OCI-M1 (cell line): ENCODE measurements around the gene SEMA4D.
"Not testable (repeated sequence)": the region's sequence is repeated elsewhere in the genome, so short reads cannot be mapped to it uniquely, and the experiment has no call there.

Experiments
- DNase-seq: peaks from one replicate; lab custom pipeline; 2025; lab: John Stamatoyannopoulos, UW

The SEMA4D gene

GRCh38 chr9:89482056-89482851 is 15.7 kb downstream of the SEMA4D start:
- no peak for DNase-seq

DNA sequence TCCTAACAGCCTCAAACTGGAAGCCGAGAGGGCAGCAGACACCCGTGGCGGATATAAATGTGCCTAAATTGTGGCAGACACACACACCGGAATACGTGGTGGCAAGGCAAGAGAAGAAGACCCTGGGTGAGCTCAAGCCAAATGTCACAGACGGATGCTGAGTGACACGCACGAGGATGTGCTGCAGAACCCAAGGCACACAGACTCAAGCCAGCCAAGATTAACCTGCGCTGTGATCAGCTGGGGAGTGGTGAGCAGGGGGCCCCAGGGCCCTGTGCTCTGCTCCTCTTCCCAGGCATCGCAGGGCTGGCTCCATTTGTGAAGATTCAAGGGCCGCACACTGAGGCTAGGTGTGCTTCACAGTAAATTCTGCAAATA is 16.4 kb downstream of the SEMA4D start:
- DNase-seq, result no peak

DNA sequence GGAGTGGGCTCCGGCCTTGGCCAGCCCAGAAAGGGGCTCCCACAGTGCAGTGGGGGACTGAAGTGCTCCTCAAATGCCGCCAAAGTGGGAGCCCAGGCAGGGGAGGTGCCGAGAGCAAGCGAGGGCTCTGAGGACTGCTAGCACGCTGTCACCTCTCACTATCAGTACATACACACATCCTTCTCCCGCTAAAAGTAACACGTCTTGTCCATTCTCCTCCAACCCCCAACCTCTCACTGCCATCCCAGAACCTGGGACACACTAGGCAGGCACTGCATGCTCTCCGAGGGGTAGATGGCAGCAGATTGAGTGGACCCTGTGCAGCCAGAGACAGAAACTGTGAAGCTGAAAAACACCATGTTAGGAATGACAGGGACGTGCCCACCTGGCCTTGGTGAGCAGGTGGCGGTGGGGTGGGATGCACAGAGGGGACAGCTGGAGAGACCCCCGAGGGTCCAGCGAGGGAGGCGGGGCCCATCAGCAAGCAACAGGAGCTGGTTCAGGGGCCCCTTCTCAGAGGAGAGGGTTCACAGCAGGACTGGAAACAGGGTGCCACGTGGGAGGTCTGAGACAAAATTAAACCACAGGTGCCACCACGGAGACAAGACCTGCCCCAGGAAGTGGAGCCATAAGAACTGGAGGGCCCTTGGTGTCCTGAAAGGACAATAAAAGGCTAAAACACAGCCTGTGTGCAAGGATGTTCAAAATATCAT is 16.9 kb downstream of the SEMA4D start:
- DNase-seq, result no peak

DNA sequence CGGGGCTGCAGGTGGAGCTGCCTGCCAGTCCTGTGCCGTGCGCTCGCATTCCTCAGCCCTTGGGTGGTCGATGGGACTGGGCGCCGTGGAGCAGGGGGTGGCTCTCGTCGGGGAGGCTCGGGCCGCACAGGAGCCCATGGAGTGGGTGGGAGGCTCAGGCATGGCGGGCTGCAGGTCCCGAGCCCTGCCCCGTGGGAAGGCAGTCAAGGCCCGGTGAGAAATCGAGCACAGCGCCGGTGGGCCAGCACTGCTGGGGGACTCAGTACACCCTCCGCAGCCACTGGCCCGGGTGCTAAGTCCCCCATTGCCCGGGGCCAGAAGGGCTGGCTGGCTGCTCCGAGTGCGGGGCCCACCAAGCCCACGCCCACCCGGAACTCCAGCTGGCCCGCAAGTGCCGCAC is 17.5 kb downstream of the SEMA4D start:
- DNase-seq, result not testable (repeated sequence)

- DNase-seq, result not testable (repeated sequence)
These were observed 18.3 kb downstream of the SEMA4D start for GRCh38 chr9:89479669-89480011.

- DNase-seq, result no peak
These were observed 18.9 kb downstream of the SEMA4D start for GRCh38 chr9:89478821-89479668.

GRCh38 chr9:89477811-89478630 is 19.9 kb downstream of the SEMA4D start:
- DNase-seq, result peak; percentile 88

DNA sequence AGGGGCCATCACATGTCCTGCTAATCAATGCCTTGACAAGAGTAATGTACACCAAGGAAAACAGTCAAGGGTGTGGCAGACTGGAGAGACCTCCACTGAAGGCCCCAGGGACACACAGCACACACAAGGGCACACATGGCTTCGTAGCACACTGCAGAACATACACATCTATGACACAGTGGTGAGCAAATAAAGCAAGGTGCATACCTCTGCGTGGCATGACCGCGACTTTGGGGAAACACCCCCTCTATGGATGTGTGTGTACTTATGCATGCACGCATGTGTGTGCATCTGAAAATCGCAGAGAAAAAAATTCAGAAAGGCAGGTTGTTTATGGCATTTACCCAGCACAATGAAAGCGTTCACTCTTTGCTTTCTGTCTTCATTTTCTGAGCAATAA is 20.5 kb downstream of the SEMA4D start:
- no peak for DNase-seq

DNA sequence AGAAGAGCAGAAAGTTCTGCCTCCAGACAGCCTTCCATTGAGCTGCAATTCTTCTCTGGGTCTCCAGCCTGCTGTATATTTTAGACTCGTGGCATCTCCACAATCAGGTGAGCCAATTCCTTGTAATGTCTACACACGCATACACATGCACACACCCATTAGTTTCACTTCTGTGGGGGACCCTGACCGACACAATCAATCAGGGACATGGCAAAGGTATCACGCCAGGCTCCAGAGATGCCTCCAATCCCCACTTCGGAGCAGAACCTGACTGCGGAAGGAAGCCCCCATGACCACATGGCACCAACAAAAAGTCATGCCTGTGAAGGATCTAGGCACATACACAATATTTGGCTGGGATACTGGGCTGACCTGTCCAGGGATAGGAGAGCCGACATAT is 21.4 kb downstream of the SEMA4D start:
- DNase-seq, result no peak

DNA sequence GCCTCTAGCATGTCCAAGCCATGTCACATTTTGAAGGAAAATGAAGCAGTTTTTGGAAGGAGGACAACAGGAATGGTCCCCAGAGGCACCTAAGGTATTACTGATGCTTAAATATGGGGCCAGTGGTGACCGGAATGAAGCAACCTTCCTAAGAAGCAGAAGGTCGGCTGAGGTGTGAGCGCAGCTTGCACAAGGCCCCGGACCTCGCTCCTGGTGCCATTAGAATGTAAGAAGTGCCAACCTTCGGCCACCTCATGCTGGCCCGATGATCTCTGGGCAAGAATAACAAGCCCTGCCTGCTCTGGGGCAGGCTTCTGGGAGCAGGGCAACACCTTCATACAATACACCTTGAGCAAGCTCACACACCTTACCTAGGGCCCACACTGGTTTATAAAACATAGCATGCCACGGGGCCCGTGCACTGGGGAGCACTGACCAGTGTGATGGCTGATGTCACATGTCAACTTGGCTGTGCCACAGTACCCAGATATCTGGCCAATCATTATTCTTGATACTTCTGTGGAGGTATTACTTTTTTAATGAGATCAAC is 21.9 kb downstream of the SEMA4D start:
- DNase-seq, result no peak

DNA sequence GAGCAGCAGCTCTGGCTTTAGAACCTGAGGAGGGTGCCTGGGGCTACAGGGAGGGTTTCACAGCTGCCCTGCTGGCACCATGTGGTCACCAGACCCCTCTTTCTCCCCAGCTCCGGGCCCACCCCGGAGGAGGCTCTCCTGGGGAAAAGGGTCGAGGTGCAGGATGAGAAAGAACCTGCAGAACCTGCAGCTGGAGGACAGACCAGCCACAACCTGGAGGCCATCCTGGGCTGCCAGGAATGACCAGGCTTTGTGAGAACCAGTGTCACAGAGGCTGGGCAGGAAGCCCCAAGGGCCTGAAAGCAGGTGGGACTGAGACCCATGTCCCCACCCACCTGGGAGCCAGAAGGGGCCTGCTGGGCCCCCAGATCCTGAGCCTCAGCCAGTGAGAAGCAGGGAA is 23.0 kb downstream of the SEMA4D start:
- DNase-seq, result no peak

GRCh38 chr9:89473762-89474469 is 24.0 kb downstream of the SEMA4D start:
- no peak for DNase-seq

DNA sequence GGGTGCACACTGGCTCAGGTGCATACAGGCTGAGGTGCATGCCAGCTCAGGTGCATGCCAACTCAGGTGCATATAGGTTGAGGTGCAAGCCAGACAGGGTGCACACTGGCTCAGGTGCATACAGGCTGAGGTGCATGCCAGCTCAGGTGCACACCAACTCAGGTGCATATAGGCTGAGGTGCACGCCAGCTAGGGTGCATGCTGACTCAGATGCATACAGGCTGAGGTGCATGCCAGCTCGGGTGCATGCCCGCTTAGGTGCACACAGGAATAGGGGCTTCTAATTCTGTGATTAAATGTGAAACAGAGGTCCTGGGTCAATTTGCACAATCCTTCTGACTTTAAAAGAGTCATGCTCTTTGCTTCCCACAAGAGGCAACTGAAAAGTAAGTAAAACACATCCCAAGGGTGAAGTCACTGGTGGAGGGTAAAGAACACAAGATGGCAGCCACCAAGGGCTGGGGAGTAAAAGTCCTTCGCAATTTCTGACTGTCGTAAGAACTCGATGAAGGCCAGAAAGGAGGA is 26.1 kb downstream of the SEMA4D start:
- DNase-seq, result not testable (repeated sequence)

GRCh38 chr9:89471390-89471789 is 26.5 kb downstream of the SEMA4D start:
- DNase-seq, result no peak

DNA sequence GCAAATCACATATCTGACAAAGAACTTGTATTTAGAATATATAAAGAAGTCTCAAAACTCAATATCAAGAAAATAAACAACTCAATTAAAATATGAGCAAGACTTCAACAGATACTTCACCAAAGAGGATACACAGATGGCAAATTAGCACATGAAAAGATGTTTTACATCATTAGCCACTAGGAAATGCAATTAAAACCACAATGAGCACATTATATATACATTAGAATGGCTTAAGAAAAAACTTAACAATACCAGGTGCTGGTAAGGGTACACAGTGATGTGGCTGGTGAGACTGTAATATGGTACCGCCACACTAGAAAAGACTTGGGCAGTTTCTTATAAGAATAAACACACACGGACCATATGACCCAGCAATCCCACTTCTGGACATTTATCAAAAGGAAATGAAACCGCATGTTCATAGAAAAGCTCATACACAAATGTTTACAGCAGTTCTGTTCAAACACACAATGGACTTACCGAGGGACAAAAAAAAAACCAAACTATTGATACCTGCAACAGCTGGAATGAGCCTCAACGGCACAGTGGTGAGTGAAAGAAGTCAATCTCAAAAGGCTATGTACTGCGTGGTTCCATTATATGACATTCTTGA is 27.6 kb downstream of the SEMA4D start:
- no peak for DNase-seq

DNA sequence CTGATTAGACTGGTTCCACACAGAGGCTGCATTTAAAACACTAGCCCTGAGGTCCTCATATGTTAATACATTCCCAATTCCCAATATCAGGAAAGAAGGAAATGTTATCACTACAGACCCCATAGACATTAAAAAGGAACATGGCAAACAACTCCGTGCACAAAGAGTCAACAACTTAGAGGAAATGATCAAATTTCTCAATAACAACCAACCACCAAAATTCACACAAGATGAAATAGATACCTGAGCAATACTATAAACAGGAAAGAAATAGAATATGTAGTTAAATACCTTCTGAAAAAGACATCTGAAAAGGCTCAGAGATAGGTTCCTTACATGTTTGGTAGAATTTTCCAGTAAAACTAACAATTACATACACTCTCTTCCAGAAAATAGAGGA is 28.9 kb downstream of the SEMA4D start:
- no peak for DNase-seq

- no peak for DNase-seq
These were observed 29.5 kb downstream of the SEMA4D start for GRCh38 chr9:89468281-89468960.

- no peak for DNase-seq
These were observed 30.7 kb downstream of the SEMA4D start for GRCh38 chr9:89467278-89467625.

DNA sequence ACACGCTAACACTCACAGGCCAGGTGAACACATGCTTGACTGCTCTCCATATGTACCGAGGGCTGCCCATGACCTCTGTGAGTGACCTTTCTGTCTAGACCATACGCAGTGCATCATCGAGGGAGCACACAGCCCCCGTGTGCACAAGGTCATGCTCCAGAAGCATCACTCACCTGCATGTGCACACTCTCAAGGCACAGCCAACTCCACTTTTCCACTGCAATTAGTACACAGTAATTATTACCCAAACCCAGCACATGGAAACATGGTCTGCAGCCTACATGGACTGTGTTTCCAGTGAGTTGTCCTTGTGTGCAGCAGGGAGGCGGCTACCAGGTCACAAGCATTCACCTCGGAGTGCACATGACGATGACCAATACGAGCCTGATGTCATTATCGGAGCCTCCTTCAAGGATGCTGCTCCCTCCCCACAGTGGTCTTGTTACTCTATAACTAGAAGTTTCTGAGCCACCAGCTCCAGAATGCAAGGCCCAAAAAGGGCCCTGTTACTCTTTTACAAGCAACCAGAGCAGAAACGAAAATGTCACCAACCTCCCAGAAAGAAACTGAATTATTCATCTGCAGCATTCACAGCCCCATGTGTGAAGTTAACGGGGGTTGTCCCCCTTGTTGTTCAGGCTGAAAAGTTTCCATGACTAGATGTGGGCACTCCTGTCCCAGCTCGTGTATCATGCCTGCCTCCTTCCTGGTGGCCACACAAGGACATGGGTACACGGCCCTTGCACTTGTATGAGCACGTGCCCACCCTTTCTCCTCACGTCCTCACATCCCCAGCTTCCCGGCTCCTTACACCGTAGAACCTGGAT is 31.2 kb downstream of the SEMA4D start:
- DNase-seq, result no peak
